ENCODE data around the gene TAF11L8. TPM values are rescaled to one million over a fixed set of nuclear protein-coding genes. Genes with fewer than 3 reads are reported as not detected.
"Not testable (repeated sequence)": the region's sequence is repeated elsewhere in the genome, so short reads cannot be mapped to it uniquely, and the experiment has no call there.

The TAF11L8 gene
- total RNA-seq = not detected
- not detected for polyA plus RNA-seq

GRCh38 chr5:17590860-17591259, at the start of gene TAF11L8:
TAF11L8 (minus strand) TSS chr5:17590960.
- H3K36me3 ChIP-seq (ENCODE audit: insufficient read depth, low read length); H3K4me3 Mint-ChIP-seq; H3K27me3 Mint-ChIP-seq; H3K4me1 ChIP-seq (ENCODE audit: insufficient read depth, low read length); H3K27ac Mint-ChIP-seq; intact Hi-C loops (cut with micrococcal nuclease); H3K4me1 Mint-ChIP-seq; CTCF ChIA-PET (ENCODE audit: partially characterized antibody); H3K9me3 ChIP-seq (ENCODE audit: control insufficient read depth in 1 of 2, low read length in 2 of 2); H3K4me3 ChIP-seq (ENCODE audit: low read length in 2 of 2); DNase-seq; H3K27me3 ChIP-seq (ENCODE audit: insufficient read depth, low read length); H3K9me3 Mint-ChIP-seq; H3K36me3 Mint-ChIP-seq; POLR2A ChIA-PET (ENCODE audit: partially characterized antibody); H3K27ac ChIP-seq (ENCODE audit: low read depth, low read length): not testable (repeated sequence)

- Histone ChIP-seq H3K27me3 (ENCODE audit: insufficient read depth, low read length) (no peaks in the 10 kb centered on the region), H3K9me3 (ENCODE audit: control insufficient read depth in 1 of 2, low read length in 2 of 2) (peaks cover 0 to 3% of the 10 kb centered on the region in 2 donors), H3K36me3 (ENCODE audit: insufficient read depth, low read length) (no peaks in the 10 kb centered on the region), H3K4me1 (ENCODE audit: insufficient read depth, low read length) (no peaks in the 10 kb centered on the region), H3K27ac (ENCODE audit: low read depth, low read length) (no peak within 1 kb of the TSS), H3K4me3 (ENCODE audit: low read length in 2 of 2) (no peak within 1 kb of the TSS)
- H3K36me3 Mint-ChIP-seq = no peaks in the 10 kb centered on the region
- H3K9me3 Mint-ChIP-seq = peaks cover 0 to 14% (median 6%) of the 10 kb centered on the region in 8 donors
- no peak for DNase-seq
- no peak within 1 kb of the TSS for H3K4me3 Mint-ChIP-seq
- H3K27ac Mint-ChIP-seq = no peak within 1 kb of the TSS
- H3K4me1 Mint-ChIP-seq = no peaks in the 10 kb centered on the region
- no peaks in the 10 kb centered on the region for H3K27me3 Mint-ChIP-seq
- POLR2A ChIA-PET (ENCODE audit: partially characterized antibody) = no interaction called here
- intact Hi-C loops (cut with micrococcal nuclease) = no loop called here
- CTCF ChIA-PET (ENCODE audit: partially characterized antibody) = no interaction called here
Measured at GRCh38 chr5:17634160-17634559, 43.4 kb upstream of the TAF11L8 start, which contains the start of gene TAF11L14. TAF11L14 (plus strand) TSS chr5:17634460.

GRCh38 chr5:17631788-17632187, 41.0 kb upstream of the TAF11L8 start, which contains the start of gene TAF11L13:
TAF11L13 (plus strand) TSS chr5:17632088.
- H3K27ac ChIP-seq (ENCODE audit: low read depth, low read length); H3K27me3 ChIP-seq (ENCODE audit: insufficient read depth, low read length); POLR2A ChIA-PET (ENCODE audit: partially characterized antibody); DNase-seq; H3K27ac Mint-ChIP-seq; intact Hi-C loops (cut with micrococcal nuclease); CTCF ChIA-PET (ENCODE audit: partially characterized antibody); H3K9me3 ChIP-seq (ENCODE audit: control insufficient read depth in 1 of 2, low read length in 2 of 2); H3K4me1 Mint-ChIP-seq; H3K36me3 Mint-ChIP-seq; H3K27me3 Mint-ChIP-seq; H3K4me3 Mint-ChIP-seq; H3K4me3 ChIP-seq (ENCODE audit: low read length in 2 of 2); H3K4me1 ChIP-seq (ENCODE audit: insufficient read depth, low read length); H3K36me3 ChIP-seq (ENCODE audit: insufficient read depth, low read length): not testable (repeated sequence)
- H3K9me3 Mint-ChIP-seq = peaks cover 0 to 14% (median 6%) of the 10 kb centered on the region in 8 donors

GRCh38 chr5:17625686-17626085, 34.9 kb upstream of the TAF11L8 start:
- Mint-ChIP-seq H3K36me3 (no peaks in the 10 kb centered on the region), H3K4me3 (no peak overlapping the region), H3K27ac (no peak overlapping the region), H3K9me3 (peaks cover 0 to 13% (median 4%) of the 10 kb centered on the region in 8 donors), H3K4me1 (no peaks in the 10 kb centered on the region), H3K27me3 (no peaks in the 10 kb centered on the region)
- Histone ChIP-seq H3K36me3 (ENCODE audit: insufficient read depth, low read length) (no peaks in the 10 kb centered on the region), H3K4me1 (ENCODE audit: insufficient read depth, low read length) (no peaks in the 10 kb centered on the region), H3K9me3 (ENCODE audit: control insufficient read depth in 1 of 2, low read length in 2 of 2) (no peaks in the 10 kb centered on the region), H3K27me3 (ENCODE audit: insufficient read depth, low read length) (no peaks in the 10 kb centered on the region), H3K27ac (ENCODE audit: low read depth, low read length) (no peak overlapping the region), H3K4me3 (ENCODE audit: low read length in 2 of 2) (no peak overlapping the region)
- ChIA-PET CTCF (ENCODE audit: partially characterized antibody) (no interaction called here), POLR2A (ENCODE audit: partially characterized antibody) (no interaction called here)
- DNase-seq = no peak
- intact Hi-C loops (cut with micrococcal nuclease) = no loop called here

- H3K4me3 ChIP-seq (ENCODE audit: low read length in 2 of 2) = no peak overlapping the region
- intact Hi-C loops (cut with micrococcal nuclease) = no loop called here
- no peak for DNase-seq
Measured at GRCh38 chr5:17620627-17621026, 29.9 kb upstream of the TAF11L8 start.

GRCh38 chr5:17619354-17619753, 28.6 kb upstream of the TAF11L8 start:
- H3K4me1 ChIP-seq (ENCODE audit: insufficient read depth, low read length) = no peaks in the 10 kb centered on the region
- ChIA-PET CTCF (ENCODE audit: partially characterized antibody) (no interaction called here), POLR2A (ENCODE audit: partially characterized antibody) (no interaction called here)
- H3K36me3 ChIP-seq (ENCODE audit: insufficient read depth, low read length) = no peaks in the 10 kb centered on the region
- H3K4me3 ChIP-seq (ENCODE audit: low read length in 2 of 2) = no peak overlapping the region
- no peaks in the 10 kb centered on the region for H3K27me3 ChIP-seq (ENCODE audit: insufficient read depth, low read length)
- H3K9me3 Mint-ChIP-seq = peaks cover 0 to 12% (median 6%) of the 10 kb centered on the region in 8 donors
- no peak overlapping the region for H3K27ac ChIP-seq (ENCODE audit: low read depth, low read length)
- H3K9me3 ChIP-seq (ENCODE audit: control insufficient read depth in 1 of 2, low read length in 2 of 2) = no peaks in the 10 kb centered on the region
- intact Hi-C loops (cut with micrococcal nuclease) = no loop called here
- no peak overlapping the region for H3K27ac Mint-ChIP-seq
- no peaks in the 10 kb centered on the region for H3K4me1 Mint-ChIP-seq
- no peak for DNase-seq
- H3K4me3 Mint-ChIP-seq = no peak overlapping the region
- no peaks in the 10 kb centered on the region for H3K36me3 Mint-ChIP-seq
- no peaks in the 10 kb centered on the region for H3K27me3 Mint-ChIP-seq

More at GRCh38 chr5:17620627-17621026, 29.9 kb upstream of the TAF11L8 start:
- no peaks in the 10 kb centered on the region for H3K36me3 ChIP-seq (ENCODE audit: insufficient read depth, low read length)
- Mint-ChIP-seq H3K36me3 (no peaks in the 10 kb centered on the region), H3K4me1 (no peaks in the 10 kb centered on the region), H3K4me3 (no peak overlapping the region), H3K27me3 (no peaks in the 10 kb centered on the region), H3K27ac (no peak overlapping the region), H3K9me3 (peaks cover 0 to 14% (median 5%) of the 10 kb centered on the region in 8 donors)
- H3K4me1 ChIP-seq (ENCODE audit: insufficient read depth, low read length) = no peaks in the 10 kb centered on the region
- no peak overlapping the region for H3K27ac ChIP-seq (ENCODE audit: low read depth, low read length)
- no peaks in the 10 kb centered on the region for H3K9me3 ChIP-seq (ENCODE audit: control insufficient read depth in 1 of 2, low read length in 2 of 2)
- ChIA-PET CTCF (ENCODE audit: partially characterized antibody) (no interaction called here), POLR2A (ENCODE audit: partially characterized antibody) (no interaction called here)
- no peaks in the 10 kb centered on the region for H3K27me3 ChIP-seq (ENCODE audit: insufficient read depth, low read length)

GRCh38 chr5:17614872-17615605, 24.3 kb upstream of the TAF11L8 start:
- no peak for DNase-seq
- Mint-ChIP-seq H3K4me3 (no peak overlapping the region), H3K4me1 (no peaks in the 10 kb centered on the region), H3K27me3 (no peaks in the 10 kb centered on the region), H3K27ac (no peak overlapping the region), H3K36me3 (no peaks in the 10 kb centered on the region), H3K9me3 (peaks cover 0 to 11% (median 3%) of the 10 kb centered on the region in 8 donors)
- Histone ChIP-seq H3K4me3 (ENCODE audit: low read length in 2 of 2) (no peak overlapping the region), H3K9me3 (ENCODE audit: control insufficient read depth in 1 of 2, low read length in 2 of 2) (peaks cover 0 to 3% of the 10 kb centered on the region in 2 donors), H3K27me3 (ENCODE audit: insufficient read depth, low read length) (no peaks in the 10 kb centered on the region), H3K36me3 (ENCODE audit: insufficient read depth, low read length) (no peaks in the 10 kb centered on the region), H3K4me1 (ENCODE audit: insufficient read depth, low read length) (no peaks in the 10 kb centered on the region), H3K27ac (ENCODE audit: low read depth, low read length) (no peak overlapping the region)
- intact Hi-C loops (cut with micrococcal nuclease) = no loop called here
- POLR2A ChIA-PET (ENCODE audit: partially characterized antibody) = no interaction called here
- CTCF ChIA-PET (ENCODE audit: partially characterized antibody) = no interaction called here
